Sciatic nerve (tissue), 2 donors: ENCODE data around the gene BMP10. TPM values are rescaled to one million over a fixed set of nuclear protein-coding genes. Genes with fewer than 3 reads are reported as not detected.
A peak's percentile ranks its signal among the peaks of the same experiment; 100 is the strongest.

Experiments
- ATAC-seq: fragments of 200-7000 bp; cut with Tn5 transposase; one replicate; pipeline ENCODE4 v1.9.1; 2020; ENCODE audit warnings: mild to moderate bottlenecking, moderate library complexity
- DNase-seq: peaks from one replicate; pipeline ENCODE4 v3.0.0-alpha.2; 2020; ENCODE audit warnings: low spot score
- intact Hi-C: fragments of 100-400 bp; cut with DNase I; formaldehyde crosslinking; loops from one replicate; pipeline ENCODE4 v1.14.2; 2022
- total RNA-seq: library from RNA; stranded (reverse); fragmentation: NEBNext Ultra II Directional; extraction: Animal tissue kit (Norgen Biotek cat#: 25700); gene quantifications from one replicate; pipeline ENCODE4 v1.2.1, GENCODE V29; 2021
- donor health status: DM: no; HTN: no; CAD: no.
- donor health status: DM: no; HTN: no; CAD: no.

BMP10 gene
- total RNA-seq, 1 donor from 2014 or later: not detected

GRCh38 chr2:68857855-68858456 is 13.2 kb downstream of the BMP10 start:
- intact Hi-C loops: no loop called here
- DNase-seq: no peak
- ATAC-seq: peak; percentile 30

GRCh38 chr2:68857202-68857845 is 13.9 kb downstream of the BMP10 start:
- ATAC-seq (no peak), DNase-seq (no peak)
- intact Hi-C loops: no loop called here

- intact Hi-C loops: no loop called here
- DNase-seq: no peak
- ATAC-seq: no peak
Observed at GRCh38 chr2:68855550-68855949, 15.6 kb downstream of the BMP10 start.

GRCh38 chr2:68854476-68854875 is 16.7 kb downstream of the BMP10 start:
- ATAC-seq: no peak
- intact Hi-C loops: no loop called here
- no peak for DNase-seq

GRCh38 chr2:68853915-68854314 is 17.3 kb downstream of the BMP10 start:
- intact Hi-C loops: no loop called here
- ATAC-seq: no peak
- DNase-seq: no peak

- no peak for DNase-seq
- no peak for ATAC-seq
- intact Hi-C loops: no loop called here
Observed at GRCh38 chr2:68853035-68853434, 18.2 kb downstream of the BMP10 start.

GRCh38 chr2:68850524-68850923 is 20.7 kb downstream of the BMP10 start:
- no peak for ATAC-seq
- intact Hi-C loops: no loop called here

GRCh38 chr2:68849579-68850030 is 21.6 kb downstream of the BMP10 start:
- ATAC-seq: no peak
- intact Hi-C loops: no loop called here
- DNase-seq: no peak

More at GRCh38 chr2:68850524-68850923, 20.7 kb downstream of the BMP10 start:
- no peak for DNase-seq

GRCh38 chr2:68847751-68848150 is 23.4 kb downstream of the BMP10 start:
- ATAC-seq: no peak
- no peak for DNase-seq
- intact Hi-C loops: no loop called here

GRCh38 chr2:68846091-68846490 is 25.1 kb downstream of the BMP10 start:
- intact Hi-C loops: no loop called here
- DNase-seq (no peak), ATAC-seq (no peak)

- intact Hi-C loops: no loop called here
- DNase-seq (no peak), ATAC-seq (no peak)
Observed at GRCh38 chr2:68845043-68845442, 26.2 kb downstream of the BMP10 start.

- intact Hi-C loops: loop anchor here (10.0 kb wide), 1 partner anchor 85 kb away; no protein-coding TSS in a partner anchor
- ATAC-seq (no peak), DNase-seq (no peak)
Observed at GRCh38 chr2:68839260-68839833, 31.9 kb downstream of the BMP10 start.

- ATAC-seq (no peak), DNase-seq (no peak)
- intact Hi-C loops: loop anchor here (10.0 kb wide), 1 partner anchor 84 kb away; no protein-coding TSS in a partner anchor
Observed at GRCh38 chr2:68838641-68839040, 32.6 kb downstream of the BMP10 start.

- intact Hi-C loops: loop anchor here (10.0 kb wide), 1 partner anchor 83 kb away; no protein-coding TSS in a partner anchor
- ATAC-seq (peak; percentile 50), DNase-seq (no peak)
Observed at GRCh38 chr2:68837861-68838341, 33.3 kb downstream of the BMP10 start.

- DNase-seq (peak; percentile 84), ATAC-seq (peak; percentile 54)
- intact Hi-C loops: loop anchor here (10.0 kb wide), 1 partner anchor 83 kb away; no protein-coding TSS in a partner anchor
Observed at GRCh38 chr2:68837164-68837860, 33.9 kb downstream of the BMP10 start.

GRCh38 chr2:68835621-68836020 is 35.6 kb downstream of the BMP10 start:
- intact Hi-C loops: loop anchor here (10.0 kb wide), 1 partner anchor 81 kb away; no protein-coding TSS in a partner anchor
- DNase-seq: no peak
- ATAC-seq: peak; percentile 4

- ATAC-seq (no peak), DNase-seq (no peak)
- intact Hi-C loops: loop anchor here (10.0 kb wide), 1 partner anchor 80 kb away; no protein-coding TSS in a partner anchor
Observed at GRCh38 chr2:68834737-68835376, 36.3 kb downstream of the BMP10 start.

- DNase-seq: no peak
- intact Hi-C loops: loop anchor here (10.0 kb wide), 1 partner anchor 78 kb away; no protein-coding TSS in a partner anchor
- ATAC-seq: no peak
Observed at GRCh38 chr2:68833162-68833561, 38.0 kb downstream of the BMP10 start.
